ENCODE results near the gene TTLL10.
A peak's percentile ranks its signal among the peaks of the same experiment; 100 is the strongest.

Gene TTLL10

DNA sequence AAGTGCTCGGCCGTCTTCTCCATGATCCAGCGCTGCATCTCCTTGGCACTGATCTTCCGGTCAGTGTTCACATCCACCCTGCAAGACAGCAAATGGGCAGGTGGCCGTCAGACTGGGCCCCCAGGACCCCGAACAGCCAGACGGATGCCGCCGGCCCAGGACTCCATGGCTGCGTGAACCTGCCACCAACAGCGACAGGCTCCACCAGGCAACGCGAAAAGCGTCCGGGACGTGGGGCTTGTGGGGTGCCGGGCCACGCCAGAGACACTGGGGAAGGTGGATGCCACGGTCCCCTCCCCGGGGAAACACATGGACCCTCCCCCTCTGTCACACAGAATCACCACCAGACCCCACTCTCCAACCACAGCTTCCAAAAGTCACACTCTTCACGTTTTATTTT lies 50.2 kb downstream of the TTLL10 start:
- DNase-seq, result no peak

DNA sequence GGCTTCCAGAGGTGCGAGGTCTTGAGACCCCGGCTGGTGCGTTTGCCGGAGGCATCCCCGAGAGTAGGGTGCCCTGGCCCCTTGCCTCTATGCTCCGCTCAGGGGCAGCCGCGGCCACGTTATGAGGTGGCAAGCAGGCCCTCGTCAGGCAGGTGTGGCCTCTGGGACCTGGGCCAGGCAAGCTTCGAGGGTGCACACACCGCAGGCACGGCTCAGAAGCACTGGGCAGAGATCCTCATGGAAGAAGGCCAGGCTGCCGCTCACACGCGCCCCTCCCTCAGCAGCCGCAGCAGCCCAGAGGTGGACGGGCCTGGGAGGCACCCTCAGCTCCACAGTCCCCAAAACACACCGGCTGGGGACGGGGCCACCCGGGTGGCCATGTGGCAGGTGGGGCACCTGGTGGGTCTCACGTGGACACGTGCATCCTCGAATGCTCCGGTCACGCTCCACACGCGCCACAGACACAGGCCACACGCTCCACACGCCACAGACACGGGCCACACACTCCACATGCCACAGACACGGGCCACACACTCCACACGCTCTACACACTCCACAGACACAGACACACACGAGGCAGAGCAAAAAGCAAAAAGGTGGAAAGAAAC lies 51.7 kb downstream of the TTLL10 start:
- no peak for DNase-seq

DNA sequence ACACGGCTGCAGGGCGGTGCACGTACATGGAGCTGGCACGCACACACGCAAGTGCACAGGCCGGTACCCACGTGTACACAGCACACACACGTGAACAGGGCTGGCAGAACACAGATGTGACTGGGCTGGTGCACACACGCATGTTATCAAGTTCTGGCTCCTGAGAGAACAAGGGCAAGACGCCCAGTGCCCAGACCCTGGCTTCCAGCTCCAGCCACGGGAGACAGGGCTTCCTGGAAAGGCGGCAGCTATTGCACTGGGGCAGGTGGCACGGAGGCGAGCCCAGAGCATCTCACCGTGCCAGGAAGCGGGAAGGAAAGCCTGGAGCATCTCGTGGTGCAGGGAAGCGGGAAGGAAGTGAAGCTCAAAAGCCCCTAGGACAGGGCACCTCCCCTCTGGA lies 52.2 kb downstream of the TTLL10 start:
- DNase-seq, result no peak

DNA sequence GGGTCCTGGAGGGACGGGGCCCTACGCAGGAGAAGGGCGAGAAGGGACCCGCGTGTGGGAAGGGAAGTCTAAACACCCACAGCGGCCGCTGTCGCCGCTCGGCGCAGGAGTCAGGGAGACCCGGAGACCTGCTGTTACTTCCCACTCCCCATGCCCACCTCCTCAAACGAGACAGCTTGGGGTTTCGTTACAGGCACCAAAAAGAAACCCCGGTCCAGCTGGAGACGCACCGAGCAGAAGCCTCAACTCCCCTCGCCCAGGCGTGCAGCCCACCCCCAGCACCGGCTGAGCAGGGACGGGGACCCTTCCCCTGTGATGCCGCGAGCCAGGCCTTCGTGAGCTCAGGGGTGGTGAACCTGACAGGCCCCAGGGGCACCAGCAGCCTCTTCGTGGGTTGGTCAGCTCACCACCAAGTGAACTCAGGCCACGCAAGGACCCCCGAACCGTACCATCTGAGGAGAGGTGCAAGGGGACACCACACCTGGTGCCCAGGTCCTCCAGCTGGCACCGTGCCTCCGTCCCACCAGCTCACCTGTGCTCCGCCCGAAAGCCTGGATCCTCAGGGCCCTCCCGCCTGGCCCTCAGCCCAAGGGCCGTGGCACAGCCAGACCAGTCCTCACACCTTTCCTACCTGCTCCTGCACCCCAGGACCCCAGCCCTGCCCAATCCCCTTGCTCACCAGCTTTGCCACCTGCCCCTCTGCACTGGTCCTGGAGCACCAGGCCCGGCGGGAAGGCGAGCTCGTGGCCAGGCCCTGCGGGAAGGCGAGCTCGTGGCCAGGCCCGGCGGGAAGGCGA lies 53.1 kb downstream of the TTLL10 start:
- no peak for DNase-seq

DNA sequence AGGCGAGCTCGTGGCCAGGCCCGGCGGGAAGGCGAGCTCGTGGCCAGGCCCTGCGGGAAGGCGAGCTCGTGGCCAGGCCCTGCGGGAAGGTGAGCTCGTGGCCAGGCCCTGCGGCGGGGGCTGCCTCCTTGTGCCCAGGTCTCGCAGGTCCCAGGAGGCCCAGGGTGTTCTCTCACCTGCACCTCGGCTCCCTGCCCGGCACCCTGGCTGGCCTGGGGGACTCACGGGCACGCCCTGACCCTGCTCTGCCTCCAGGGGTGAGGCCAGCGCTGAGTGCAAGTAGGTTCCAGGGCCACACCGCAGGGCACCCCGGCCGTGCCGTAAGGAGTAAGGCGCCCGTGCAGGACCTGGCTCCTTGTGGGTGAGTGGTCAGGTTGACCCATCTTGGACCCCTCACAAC lies 53.7 kb downstream of the TTLL10 start:
- DNase-seq, result no peak

DNA sequence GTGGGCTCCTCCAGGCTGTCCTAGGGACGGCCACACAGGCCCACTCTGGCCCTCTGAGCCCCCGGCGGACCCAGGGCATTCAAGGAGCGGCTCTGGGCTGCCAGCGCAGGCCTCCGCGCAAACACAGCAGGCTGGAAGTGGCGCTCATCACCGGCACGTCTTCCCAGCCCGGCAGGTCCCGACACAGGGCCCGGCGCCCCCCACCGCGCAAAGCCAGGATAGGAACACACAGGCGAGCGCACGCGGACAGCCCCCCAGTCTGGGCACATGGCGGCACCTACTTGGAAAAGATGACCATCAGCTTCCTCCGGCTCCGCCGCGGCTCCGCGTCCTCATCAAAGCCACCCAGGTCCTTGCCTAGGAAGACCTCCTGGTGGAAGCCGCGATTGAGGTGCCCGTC lies 54.5 kb downstream of the TTLL10 start:
- no peak for DNase-seq

DNA sequence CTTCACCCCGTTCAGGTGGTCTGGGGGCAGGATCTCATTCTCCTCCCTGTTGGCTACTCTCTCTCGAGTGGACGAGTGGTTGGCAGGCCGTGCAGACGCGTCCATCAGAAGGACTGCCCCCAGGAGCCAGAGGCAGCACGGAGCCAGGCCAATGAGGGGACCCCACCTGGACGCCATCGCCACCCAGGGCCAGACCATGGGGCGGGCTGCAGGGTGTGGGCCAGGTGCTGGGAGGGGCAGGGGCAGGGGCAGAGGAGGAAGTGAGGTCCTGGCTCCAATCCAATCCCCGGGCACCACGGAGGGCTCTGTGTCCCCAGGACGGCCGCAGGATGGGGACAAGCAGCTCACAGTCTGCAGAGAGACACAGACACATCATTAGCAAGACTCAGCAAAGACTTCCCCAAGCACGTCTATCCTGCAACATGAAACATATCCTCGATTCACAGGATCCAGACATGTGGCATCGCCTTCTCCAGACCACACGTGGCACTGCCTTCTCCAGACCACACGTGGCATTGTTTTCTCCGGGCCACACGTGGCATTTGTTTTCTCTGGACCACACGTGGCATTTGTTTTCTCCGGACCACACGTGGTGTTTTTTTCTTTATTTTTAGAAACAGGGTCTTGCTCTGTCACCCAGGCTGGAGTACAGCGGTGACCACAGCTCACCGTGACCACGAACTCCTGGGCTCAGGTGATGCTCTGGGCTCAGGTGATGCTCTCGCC lies 55.1 kb downstream of the TTLL10 start:
- DNase-seq, result no peak

DNA sequence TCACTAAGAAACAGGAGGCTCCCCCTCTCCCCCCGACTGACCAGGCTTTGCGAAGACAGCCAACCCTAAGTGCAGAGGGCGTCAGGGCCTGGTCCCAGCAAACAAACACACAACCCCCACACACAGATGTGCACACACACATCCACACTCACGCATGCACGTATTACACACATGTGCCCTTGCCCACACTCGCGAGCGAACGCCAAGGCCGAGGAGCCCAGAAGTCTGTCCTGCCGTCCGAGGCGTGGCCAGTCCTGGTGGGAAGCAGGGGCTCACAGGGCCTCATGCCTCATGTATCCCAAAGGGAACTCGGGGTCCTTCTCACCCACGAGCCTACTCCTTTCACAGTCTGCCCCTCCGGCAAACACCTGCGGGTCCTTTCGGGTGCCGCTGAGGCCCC lies 56.1 kb downstream of the TTLL10 start:
- no peak for DNase-seq

DNA sequence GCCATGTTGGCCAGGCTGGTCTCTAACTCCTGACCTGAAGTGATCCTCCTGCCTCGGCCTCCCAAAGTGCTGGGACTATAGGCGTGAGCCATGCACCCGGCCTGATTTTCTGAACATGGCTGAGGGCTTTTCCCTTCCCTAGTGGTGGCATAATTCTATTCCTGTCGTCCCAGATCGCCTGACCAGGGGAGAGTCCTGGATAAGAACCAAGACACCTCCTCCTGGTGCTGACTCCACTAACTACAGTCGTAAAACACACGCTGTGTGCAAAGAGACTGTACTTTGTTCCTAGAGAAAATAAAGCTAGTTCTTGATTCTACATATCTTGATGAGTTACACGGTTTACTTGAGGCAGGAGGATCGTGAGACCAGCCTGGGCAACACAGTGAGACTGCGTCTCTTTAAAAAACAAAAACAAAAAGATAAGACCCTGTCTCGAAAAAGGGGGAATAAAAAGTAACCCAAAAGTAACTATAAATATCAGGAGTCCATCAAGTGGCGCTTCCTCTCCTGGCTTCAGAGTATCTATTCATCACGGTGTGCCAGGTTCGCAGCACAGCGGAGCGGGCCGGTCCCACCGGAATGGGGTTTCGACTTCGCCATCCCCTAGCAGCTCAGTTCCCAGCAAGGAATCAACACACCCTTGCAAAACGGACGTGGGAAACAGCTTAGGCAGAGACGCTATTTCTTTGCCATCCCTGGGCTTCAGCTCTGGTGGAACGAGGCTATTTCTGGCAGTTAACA lies 57.1 kb downstream of the TTLL10 start:
- no peak for DNase-seq

DNA sequence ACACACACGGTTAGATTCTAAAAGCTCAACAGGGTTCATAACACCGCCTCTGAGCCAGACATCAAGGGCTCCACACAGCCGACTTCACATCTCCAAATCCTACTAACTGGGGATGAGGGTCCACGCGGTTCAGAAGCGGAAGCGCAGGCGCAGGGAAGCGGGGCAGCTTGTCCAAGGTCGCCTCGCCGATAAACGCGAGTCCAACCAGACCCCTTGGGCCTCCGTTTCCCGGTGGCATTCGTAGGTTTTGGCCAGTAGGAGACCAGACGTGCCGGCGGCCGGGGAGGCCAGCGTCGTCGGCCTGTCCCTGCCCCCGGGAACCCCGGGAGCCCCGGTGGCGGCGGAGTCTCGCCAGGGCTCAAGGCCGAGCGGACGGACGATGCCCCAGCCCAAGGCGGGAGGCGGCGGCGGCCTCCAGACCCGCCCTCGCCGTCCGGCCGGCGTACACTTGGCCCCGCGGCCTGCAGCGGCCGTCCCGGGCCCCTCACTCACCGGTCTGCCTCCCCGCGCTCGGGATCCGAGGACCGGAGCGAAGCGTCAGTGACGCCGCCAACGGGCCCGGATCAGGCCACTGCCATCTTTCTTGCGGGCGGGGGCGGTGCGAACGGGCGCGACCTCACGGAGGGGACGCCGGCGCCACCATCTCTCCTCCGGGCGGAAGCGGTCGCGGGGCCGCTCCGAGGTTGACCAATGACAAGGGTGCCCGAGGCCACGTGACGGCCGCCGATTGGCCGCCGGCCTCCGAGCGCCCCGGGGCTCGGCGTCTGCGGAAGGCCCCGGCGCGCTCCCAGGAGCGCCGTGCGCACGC lies 57.9 kb downstream of the TTLL10 start, which contains the start of gene SDF4:
Gene SDF4, minus strand, starts transcription at position 602 of the 808 bp plus-strand sequence. CDS start 3,229 bp downstream, outside the sequence.
- DNase-seq, result peak; percentile 57

DNA sequence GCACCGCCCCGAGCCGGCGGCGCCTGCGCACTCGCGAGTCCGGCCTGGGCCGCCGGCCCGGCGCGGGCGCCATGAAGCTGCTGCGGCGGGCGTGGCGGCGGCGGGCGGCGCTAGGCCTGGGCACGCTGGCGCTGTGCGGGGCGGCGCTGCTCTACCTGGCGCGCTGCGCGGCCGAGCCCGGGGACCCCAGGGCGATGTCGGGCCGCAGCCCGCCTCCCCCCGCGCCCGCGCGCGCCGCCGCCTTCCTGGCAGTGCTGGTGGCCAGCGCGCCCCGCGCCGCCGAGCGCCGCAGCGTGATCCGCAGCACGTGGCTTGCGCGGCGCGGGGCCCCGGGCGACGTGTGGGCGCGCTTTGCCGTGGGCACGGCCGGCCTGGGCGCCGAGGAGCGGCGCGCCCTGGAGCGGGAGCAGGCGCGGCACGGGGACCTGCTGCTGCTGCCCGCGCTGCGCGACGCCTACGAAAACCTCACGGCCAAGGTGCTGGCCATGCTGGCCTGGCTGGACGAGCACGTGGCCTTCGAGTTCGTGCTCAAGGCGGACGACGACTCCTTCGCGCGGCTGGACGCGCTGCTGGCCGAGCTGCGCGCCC lies 58.6 kb downstream of the TTLL10 start, which contains the start of gene B3GALT6:
Gene B3GALT6, plus strand, starts transcription at position 30 of the 588 bp plus-strand sequence. Its CDS starts 42 bp downstream, at position 72.
- no peak for DNase-seq

DNA sequence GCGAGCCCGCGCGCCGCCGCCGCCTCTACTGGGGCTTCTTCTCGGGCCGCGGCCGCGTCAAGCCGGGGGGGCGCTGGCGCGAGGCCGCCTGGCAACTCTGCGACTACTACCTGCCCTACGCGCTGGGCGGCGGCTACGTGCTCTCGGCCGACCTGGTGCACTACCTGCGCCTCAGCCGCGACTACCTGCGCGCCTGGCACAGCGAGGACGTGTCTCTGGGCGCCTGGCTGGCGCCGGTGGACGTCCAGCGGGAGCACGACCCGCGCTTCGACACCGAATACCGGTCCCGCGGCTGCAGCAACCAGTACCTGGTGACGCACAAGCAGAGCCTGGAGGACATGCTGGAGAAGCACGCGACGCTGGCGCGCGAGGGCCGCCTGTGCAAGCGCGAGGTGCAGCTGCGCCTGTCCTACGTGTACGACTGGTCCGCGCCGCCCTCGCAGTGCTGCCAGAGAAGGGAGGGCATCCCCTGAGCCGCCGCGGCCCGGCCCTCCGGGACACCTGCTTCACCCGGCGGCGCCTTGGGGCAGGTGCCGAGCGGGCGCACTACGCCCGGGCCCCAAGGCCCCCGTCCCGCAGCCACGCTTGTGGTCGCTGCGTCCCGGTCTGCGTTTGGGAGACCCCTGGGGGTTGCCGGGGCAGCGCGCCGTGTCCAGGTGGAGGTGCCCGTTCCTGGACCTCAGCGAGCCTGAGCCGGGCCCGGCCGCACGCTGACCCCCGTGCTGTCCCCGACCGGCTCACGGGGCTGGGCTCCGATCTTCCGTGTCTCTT lies 59.3 kb downstream of the TTLL10 start:
- no peak for DNase-seq

DNA sequence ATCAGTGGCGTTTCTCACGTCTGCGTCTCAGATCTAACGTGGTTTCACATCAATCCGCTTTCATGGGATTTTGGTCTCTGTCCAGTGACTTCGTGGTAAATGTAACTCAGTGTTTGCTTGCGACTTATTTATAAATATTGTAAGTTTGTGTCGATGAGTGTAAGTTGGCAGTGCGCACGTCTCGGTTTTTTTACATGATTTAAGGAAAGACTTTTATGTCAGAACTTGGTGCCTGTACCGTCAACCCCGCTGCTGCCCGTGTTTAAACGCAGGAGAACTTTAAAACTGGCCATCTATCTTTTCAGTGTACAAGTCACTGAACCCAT lies 59.9 kb downstream of the TTLL10 start:
- DNase-seq, result no peak

DNA sequence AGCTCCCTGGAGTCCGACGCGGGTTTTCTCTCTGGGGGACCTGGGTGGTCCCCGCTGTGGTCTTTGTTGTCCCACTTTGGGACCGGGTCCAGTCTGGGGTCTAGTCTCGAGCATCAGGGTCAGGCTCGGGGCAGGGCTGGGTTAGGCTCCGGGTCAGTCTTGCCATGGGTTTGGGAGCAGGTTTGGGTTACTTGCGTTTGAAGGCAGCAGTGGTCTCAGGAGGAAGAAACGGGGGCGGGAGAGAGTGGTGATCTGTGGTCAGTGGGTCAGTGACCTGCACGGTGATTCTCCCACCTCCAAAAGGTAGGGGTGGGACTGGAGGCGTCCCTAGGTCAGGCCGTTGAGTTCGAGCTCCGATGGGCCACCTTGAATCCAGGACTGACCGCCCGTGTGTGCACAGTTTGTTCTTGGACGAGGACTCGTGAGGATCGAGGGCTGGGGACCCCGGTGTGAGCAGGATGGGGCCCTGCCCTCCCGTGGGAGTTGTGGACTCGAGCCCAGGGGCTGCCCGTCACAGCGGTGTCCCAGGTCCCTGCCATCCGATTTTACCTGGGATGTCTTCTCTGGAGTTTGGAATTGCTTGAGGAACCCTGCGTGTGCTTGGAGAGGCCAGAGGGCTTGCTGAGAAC lies 60.6 kb downstream of the TTLL10 start:
- no peak for DNase-seq

DNA sequence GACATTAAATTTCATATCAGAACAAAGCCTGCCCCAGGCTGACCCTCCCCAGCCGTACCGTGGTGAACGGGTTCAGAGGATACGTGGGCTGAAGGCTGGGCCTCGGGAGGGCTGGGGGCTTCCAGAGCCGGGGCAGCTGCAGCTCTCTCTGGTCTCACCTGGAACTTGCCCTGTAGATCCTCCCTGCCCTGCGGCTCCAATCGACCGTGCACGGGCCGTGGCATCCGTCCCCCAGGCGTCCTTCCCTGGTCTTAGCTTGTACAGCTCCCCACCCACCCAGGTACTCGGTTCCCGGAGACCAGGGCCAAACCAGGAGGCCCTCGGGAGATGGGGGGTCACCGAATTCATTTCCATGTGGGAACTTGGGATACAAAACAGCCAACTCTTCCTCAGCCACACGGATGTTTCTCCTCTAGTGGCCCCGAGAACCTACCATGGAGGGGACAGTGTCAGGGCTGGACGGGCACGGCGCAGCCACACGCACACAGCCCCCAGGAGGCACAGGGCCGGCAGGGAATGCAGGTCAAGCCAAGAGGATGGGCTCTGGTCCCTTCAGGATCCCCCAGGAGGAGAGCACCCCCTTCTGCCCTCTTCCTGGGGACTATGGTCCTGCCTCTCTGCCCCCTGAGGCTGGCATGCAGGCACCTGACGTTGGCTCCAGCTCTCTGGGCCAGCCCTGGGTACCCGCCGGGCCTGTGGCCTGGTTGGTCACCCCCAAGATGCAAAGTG lies 61.5 kb downstream of the TTLL10 start:
- DNase-seq, result no peak

DNA sequence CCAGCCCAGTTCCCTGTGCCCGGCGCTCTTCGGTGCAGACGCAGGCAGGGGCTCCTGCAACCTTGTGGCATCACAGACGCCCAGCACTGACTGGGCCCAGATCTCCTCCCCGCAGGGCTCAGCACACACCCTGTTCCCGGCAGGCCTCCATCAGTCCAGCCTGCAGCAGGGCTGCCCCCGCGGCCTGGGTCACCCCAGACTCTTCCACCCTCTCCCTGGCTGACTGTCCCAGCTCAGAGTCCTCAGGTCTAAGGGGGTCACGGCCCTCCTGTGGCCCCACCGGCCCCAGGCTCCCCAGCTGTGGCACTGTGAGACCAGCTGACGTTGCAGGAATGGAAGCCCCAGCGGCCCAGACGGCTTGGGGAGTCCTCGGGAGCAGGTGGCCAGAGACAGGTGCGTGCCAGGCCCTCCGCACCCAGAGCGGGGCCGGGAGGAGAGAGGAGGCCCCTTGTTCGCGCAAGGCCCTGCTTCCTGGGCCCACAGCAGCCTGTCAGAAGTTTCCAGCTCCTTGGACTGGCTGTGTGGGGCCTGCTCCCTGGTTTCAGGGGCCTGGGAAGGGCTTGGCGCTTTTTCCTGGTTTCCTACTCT lies 62.6 kb downstream of the TTLL10 start:
- no peak for DNase-seq

DNA sequence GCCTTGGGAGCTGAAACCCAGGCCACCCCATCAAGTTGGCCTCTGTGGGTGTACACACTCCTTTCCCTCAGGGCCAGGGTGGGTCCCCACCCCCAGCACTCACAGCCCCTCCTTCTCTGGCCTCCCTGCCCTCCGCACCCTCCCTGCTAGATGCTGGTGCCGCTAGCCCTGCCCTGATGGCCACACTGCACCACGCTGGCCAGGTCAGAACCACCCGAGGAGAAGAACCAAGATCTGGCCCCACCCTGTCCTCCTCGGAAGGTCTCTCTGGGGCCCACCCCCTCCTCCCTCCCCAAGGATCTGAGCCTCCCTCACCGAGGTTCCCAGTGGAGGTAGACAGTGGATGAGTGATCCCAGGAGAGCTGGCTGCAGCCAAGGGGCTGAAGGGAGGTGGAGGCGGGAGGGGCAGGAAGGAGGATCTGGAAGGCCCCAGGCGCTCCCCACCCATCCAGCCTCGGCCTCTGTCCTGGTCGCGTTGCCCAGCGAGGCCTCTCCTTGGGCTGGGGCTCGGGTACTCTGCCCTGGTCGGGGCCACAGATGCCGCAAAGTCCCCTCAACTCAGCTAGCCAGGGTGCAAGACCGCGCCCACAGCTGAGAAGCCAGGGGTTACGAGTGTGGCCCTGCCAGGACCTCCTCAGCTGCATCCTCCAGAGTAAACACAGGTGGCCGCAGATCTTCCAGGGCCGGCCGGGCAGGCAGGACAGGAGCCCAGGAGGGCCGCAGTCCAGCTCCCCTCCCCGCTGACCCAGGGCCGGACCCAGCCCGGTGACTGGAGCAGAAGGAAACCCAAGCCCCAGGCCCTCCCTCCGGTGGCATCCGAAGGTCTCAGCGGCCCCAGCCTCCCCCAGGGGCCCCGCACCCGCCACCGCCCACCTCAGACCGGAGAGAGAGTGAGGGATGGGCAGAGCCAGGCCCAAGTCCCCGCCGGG lies 63.5 kb downstream of the TTLL10 start:
- no peak for DNase-seq
